ENCODE data around the gene RIMBP2.

- TF ChIP-seq ZNF184 (tag by site-specific recombination; IDR thresholded peaks at IDR 0.05) (no peak), KLF7 (tag by site-specific recombination; IDR thresholded peaks at IDR 0.05; ENCODE audit: borderline replicate concordance) (no peak), CTCF (tag by site-specific recombination; IDR thresholded peaks at IDR 0.05) (no peak), ZNF792 (tag by site-specific recombination; IDR thresholded peaks at IDR 0.05) (no peak), PBX3 (CRISPR knock-in tag; IDR thresholded peaks at IDR 0.05) (no peak), ZFP69B (tag by site-specific recombination; IDR thresholded peaks at IDR 0.05) (no peak), ZNF433 (tag by site-specific recombination; IDR thresholded peaks at IDR 0.05; ENCODE audit: low read depth) (no peak), YY1 (tag by site-specific recombination; IDR thresholded peaks at IDR 0.05) (no peak), ZNF658 (tag by site-specific recombination; IDR thresholded peaks at IDR 0.05) (no peak), ZBTB1 (tag by site-specific recombination; IDR thresholded peaks at IDR 0.05) (no peak), ZBTB26 (tag by site-specific recombination; optimal IDR thresholded peaks at IDR 0.05) (no peak), ZNF18 (tag by site-specific recombination; IDR thresholded peaks at IDR 0.05) (no peak)
These were observed 69.3 kb downstream of the RIMBP2 start for GRCh38 chr12:130646716-130647370.

Data from HEK293 (cell line).